H4 (cell line): ENCODE data around the gene TRERF1. TPM values are rescaled to one million over a fixed set of nuclear protein-coding genes. Genes with fewer than 3 reads are reported as not detected.

ENCODE experiments used
- DNase-seq: peaks from one replicate; pipeline ENCODE4 v3.0.0-alpha.2; 2015; ENCODE audit warnings: low spot score
- total RNA-seq: library from RNA; depleted of rRNA; stranded (reverse); fragments of >200 nt; shearing (Covaris generic); gene quantifications from 2 replicates; pipeline ENCODE4 v1.2.3, GENCODE V29; 2014

Gene TRERF1
- total RNA-seq, 1 experiment from 2014 or later = 5.2 TPM

DNA sequence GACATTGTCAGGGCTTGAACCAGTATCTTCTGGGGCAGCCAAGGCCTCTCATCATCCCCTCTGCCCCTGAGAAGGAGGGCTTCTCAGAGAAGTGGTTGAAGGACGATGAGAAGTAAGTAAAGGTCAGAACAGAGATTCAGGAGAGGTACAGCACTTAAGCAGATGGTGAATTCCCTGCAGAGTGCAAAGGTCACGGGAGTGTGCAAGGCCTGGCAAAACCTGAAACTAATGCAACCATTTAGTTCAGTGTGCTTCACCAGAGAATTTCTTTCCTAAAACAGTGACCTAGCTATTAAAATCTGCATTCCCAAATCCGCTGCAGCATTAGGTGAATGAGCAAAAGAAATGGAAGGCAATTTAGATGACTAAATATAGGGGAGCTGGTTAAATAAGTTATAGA lies 58.4 kb downstream of the TRERF1 start:
- DNase-seq = no peak

DNA sequence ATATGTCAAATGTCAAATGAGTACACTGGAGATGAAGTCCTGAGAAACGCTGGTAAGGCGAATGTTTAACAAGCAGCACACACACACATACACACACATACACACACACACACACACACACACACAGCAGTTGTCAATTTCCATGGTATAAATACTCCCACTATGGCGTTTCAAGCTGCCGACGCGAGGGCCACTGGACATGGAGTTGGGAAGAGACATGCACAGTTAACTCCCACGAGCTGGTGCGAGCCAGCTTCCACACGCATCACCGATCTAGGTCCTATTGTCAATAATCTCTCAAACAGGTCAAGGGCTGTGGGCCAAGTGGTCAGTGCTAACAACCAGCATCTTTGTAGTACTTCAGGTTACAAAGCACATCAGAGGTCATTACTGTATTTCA lies 58.9 kb downstream of the TRERF1 start:
- DNase-seq = no peak

GRCh38 chr6:42391441-42391840 lies 60.3 kb downstream of the TRERF1 start:
- DNase-seq = no peak

DNA sequence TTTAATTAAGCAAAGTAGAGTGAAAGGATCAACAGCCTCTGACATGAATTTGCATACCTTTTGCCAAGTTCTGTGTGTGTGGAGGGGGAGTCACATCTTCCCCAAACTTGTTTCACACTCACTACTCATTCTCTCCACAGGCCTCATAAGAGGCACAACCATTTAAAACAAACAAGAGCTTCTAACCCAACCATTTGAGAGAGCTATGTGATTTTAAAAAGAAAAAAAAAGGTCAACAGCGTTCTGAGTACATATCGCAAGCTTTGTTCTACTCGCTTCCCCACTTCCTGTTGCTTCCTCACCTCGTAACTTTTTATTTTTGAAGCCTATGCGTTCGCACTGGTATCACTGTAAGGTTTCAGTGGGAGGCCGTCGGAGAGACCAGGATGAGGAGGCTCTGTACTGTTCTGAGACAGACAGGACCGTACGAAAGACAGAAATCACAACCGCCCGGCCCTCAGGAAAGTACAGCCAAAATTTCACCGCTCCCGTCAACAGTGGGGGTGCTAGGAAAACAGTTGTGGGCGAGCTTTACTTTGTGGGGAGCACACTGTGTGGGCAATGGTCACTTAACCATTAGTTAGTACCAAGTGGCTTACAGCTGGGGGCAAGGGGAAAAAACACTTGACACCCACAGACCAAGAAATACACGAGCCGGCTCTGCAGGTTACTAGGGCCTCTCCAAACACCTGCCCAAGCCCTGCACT lies 61.3 kb downstream of the TRERF1 start:
- DNase-seq = no peak

DNA sequence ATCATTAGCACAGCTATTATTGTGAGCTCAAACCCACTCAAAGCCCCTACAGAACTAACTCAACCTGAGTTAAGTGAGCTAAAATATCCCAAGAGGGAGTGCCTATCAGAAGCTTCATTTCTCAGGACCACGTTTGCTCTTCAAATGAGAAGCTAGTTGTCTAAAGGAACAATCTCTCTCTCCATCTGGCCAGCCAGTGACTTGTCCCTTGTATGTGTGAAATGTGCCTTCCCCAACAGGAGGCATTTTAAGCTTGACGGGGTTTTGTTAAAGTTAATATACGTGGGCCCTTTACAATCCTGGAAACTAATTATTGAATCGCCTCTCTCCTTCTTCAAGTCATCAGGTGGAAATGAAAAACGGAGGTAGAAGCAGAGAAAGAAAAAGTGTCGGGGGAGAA lies 62.0 kb downstream of the TRERF1 start:
- DNase-seq = no peak

GRCh38 chr6:42388046-42388445 lies 63.7 kb downstream of the TRERF1 start:
- no peak for DNase-seq

DNA sequence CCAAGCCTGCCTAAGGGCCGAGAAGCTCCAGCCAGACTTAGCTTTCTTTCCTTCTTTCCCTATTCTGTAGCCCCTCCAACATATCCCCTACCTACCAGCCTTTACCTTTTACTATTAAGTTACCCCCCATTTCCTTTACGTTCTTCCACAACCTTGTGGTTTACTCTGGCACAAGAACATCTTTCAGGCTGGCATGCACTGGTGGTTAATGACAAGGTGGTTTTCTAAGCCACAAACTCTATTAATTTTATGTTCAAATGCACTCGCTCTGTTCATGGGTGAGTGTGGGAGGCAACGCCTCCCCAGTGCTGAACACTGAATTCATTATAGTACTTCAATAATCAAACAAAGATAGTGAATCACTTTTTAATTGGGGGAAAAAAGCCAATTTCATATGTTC lies 64.4 kb downstream of the TRERF1 start:
- peak; percentile 58 for DNase-seq

DNA sequence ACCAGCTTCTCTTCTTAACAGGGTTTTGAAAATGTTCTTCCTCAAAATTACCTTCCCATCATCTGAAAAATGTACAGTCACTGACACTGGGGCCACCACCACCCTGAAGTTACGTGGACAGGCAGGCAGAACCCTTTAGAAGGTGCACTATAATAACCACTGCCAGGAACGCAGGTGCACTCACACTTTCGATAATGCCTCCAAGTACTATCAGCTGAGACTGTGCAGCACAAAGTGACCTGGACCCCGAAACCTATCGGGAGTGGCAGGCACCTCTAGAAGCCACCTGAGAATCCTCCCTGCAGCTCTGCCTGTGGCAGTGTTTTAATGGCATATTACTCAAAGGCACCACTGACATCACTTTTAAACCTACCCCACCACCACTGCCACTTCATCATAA lies 66.4 kb downstream of the TRERF1 start:
- no peak for DNase-seq

DNA sequence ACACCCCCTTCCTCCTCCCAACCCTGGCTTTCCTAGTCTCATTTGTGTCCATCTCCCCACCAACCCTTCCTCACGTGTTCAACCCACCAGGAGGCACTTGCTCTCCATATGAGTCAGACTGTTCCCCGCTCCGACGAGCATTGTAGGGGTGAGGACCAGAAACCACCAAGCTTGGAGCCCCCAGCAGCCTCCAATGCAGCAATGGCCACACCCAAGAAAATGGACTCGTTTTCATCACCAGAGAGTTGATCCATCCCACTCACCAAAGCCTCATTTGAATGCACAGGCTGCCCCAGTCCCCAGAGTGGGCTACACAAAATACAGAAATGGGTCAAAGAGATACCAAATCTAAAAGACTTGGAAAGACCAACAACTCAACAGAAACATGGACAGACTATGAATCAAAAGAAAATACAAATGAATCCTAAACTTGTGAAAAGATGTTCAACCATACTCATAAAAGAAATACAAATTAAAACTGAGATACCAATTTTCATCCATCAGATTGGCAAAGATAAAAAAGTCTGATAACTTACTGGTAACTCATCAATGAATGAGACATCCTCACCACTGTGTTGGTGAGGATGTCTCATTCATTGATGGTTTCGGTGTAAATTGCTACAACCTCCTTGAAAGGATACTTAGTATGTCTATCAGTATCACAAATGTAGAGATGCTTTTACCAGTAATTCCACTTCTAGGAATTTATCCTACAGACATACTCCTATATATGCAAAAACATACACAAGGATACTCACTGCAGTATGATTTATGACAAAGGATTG lies 68.1 kb downstream of the TRERF1 start:
- no peak for DNase-seq

DNA sequence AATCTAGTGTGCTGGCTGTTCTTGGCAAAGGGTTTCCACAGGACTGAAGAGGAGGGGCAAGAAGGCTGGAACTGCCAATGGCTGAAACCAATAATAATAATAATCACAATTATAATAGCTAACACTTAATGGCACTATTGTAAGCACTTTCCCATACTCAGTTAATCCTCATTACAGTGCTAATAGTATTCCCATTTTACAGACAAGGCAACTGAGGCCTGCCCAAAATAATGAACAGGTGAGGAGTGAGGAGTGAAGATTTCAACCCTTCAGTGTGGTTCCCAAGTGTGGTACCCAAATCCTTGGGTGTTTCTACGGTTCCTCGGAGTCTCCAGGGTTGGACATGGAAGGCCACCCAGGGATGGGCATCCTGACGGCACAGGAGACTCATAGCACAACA lies 69.9 kb downstream of the TRERF1 start:
- DNase-seq = no peak

GRCh38 chr6:42380228-42380979 lies 71.3 kb downstream of the TRERF1 start:
- DNase-seq = no peak

DNA sequence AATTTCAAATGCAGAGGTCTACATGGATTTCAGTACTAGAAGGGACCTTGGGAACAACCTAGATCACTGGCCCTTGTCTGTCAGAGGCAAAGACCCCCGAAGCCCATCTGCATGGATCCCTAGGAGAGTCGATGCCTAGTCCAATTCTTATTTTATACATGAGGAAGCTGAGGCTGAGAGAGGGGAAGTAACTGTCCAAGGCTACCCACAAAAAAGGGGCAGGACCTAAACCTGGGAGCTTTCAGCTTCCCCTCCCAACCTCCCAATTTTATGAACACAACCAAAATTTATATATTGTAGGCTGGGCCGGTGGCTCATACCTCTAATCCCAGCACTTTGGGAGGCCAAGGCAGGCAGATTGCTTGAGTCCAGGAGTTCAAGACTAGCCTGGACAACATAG lies 73.2 kb downstream of the TRERF1 start:
- DNase-seq = no peak

DNA sequence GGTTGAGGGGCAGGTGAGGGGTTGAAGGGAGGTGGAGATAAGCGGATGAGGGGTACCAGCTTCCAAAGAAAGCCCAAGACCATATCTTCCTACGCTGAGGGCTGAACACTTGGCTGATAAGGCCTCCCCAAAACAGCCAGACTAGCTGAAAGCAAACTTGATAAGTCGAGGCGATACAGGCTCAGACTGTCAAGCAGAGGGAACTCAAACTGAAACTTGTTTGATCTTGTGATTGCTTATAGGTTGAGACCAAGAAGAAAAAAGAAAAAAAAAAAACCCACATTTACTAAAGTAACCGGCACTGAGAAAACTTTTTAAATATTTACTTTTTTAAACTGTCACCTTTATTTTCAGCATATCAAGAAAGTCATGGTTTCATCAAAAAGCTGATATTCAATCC lies 73.6 kb downstream of the TRERF1 start:
- DNase-seq = no peak

DNA sequence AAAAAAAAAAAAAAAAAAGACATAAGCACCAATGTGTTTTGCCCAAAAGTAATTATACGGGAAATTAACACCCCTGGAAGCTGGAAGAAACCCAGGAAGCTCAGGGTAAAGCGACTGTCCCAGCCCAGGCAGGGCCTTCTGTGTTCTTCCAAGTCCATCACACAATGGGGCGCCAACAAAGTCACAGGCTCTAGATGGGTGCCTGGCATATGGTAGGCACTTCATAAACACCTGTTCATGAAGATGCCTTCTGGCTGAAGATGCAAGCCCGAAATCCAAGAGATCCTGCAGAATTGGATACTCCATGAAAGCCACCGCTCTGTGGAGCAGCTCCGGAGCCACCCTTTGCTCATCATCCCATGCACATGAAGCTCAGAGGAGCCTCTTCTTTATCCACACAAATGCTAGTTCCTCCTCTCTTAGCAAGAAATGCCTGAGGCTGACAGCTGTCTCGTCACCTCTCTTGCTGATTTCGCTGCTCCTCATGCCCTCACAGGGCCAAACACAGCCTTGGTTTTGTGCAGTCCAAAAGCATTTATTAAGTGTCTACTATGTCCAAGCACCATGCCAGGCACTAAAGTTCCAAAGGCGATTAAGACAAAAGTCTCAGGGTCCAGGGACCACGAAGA lies 76.6 kb downstream of the TRERF1 start:
- DNase-seq = no peak

DNA sequence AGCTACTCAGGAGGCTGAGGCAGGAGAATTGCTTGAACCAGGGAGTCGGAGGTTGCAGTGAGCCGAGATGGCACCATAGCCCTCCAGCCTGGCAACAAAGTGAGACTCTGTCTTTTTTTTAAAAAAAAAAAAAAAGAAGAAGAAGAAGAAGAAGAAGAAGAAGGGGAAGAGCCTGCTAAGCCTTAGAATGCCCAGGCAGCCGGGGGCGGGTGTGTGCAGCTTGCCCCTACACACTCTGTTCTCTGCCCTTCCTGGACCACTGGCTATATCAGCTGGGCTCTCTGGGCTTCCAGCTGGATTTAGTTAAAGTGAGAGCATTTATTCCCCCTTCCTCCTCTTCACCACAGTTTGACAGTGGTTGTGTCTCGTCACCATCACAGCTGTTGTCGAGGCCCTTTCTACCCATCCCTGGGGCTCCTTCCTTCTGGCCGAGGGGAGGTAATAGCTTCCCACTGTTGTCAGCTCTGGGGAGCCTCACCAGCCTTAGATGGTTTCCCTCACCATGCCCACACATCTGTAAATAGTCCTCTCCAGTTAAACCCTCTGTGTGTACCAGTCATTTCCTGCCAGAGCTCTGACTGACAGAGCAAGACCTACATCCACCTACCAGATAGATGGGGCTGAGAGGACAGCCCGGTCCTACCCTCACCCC lies 77.6 kb downstream of the TRERF1 start:
- DNase-seq = no peak

- DNase-seq = no peak
Observed at GRCh38 chr6:42372699-42373098, 79.0 kb downstream of the TRERF1 start.

DNA sequence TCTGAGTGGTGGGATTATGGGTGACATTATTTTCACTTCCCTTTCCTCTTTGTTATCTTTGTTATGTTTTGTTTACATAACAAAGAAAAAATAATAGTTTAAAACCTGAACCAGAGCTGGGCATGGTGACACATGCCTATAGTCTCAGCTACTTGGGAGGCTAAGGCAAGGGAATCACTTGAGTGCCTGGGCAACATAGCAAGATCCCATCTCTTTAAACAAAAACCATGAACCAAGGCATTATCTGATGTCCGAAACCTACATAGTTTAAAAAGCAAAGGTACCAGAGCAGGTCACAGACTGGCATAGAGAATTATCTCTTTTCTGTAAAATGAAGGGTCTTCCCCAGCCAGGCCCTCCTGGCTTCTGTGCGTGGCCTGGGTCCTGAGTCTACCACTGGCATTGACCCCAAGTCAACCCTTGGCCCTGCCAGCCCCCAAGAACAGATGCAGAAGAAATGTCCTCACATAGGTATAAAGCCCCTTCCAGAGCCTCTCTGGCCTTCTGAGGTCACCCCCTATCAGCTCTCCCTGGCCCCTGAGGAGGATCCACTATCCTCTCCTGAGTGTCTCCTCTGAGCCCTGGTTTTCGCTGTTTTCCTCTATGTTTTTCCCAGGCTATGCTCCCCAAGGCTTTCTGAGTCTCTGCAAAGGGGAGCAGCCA lies 81.3 kb downstream of the TRERF1 start:
- DNase-seq = no peak

- DNase-seq = no peak
Observed at GRCh38 chr6:42369568-42369967, 82.2 kb downstream of the TRERF1 start.

GRCh38 chr6:42368181-42368580 lies 83.5 kb downstream of the TRERF1 start:
- DNase-seq = no peak

GRCh38 chr6:42367353-42368011 lies 84.2 kb downstream of the TRERF1 start:
- no peak for DNase-seq

GRCh38 chr6:42366999-42367352 lies 84.8 kb downstream of the TRERF1 start:
- DNase-seq = no peak
